ENCODE data around the gene RAD51B.

Gene RAD51B

GRCh38 chr14:68468437-68469207 lies 649.0 kb downstream of the RAD51B start:
- H3K4me3 ChIP-seq (ENCODE audit: low read depth, low read length): no peak overlapping the region
- TF ChIP-seq CTCF (IDR thresholded peaks at IDR 0.05; ENCODE audit: low read depth, low read length): no peak

- H3K4me3 ChIP-seq (ENCODE audit: low read depth, low read length): no peak overlapping the region
- no peak for TF ChIP-seq CTCF (IDR thresholded peaks at IDR 0.05; ENCODE audit: low read depth, low read length)
Measured at GRCh38 chr14:68469208-68469713, 649.7 kb downstream of the RAD51B start.

GRCh38 chr14:68470361-68470760 lies 650.8 kb downstream of the RAD51B start:
- no peak overlapping the region for H3K4me3 ChIP-seq (ENCODE audit: low read depth, low read length)
- no peak for TF ChIP-seq CTCF (IDR thresholded peaks at IDR 0.05; ENCODE audit: low read depth, low read length)

GRCh38 chr14:68471029-68471963 lies 651.7 kb downstream of the RAD51B start:
- H3K4me3 ChIP-seq (ENCODE audit: low read depth, low read length): no peak overlapping the region
- no peak for TF ChIP-seq CTCF (IDR thresholded peaks at IDR 0.05; ENCODE audit: low read depth, low read length)

GRCh38 chr14:68471964-68472508 lies 652.5 kb downstream of the RAD51B start:
- TF ChIP-seq CTCF (IDR thresholded peaks at IDR 0.05; ENCODE audit: low read depth, low read length): no peak
- no peak overlapping the region for H3K4me3 ChIP-seq (ENCODE audit: low read depth, low read length)

GRCh38 chr14:68473069-68473468 lies 653.5 kb downstream of the RAD51B start:
- H3K4me3 ChIP-seq (ENCODE audit: low read depth, low read length): no peak overlapping the region
- no peak for TF ChIP-seq CTCF (IDR thresholded peaks at IDR 0.05; ENCODE audit: low read depth, low read length)
